Gastroesophageal sphincter (tissue), 3 donors: Measurements from ENCODE around the gene PRKN.

ENCODE experiments used
- CTCF ChIP-seq, 4 experiments: fragments of 200-600 bp in 2 of 4; fragments of 450-650 bp in 2 of 4; sonication (generic) in 1 of 4; IDR thresholded peaks; one replicate each; pipeline ENCODE4 v1.5.1; 2017 to 2019; ENCODE audit warnings: antibody characterized with exemption in 4 of 4, mild to moderate bottlenecking in 2 of 4, moderate library complexity in 2 of 4
- POLR2A ChIP-seq, 2 donors: fragments of 450-650 bp; IDR thresholded peaks; one replicate each; pipeline ENCODE4 v1.6.1; 2017; ENCODE audit warnings: antibody characterized with exemption in 2 of 2, mild to moderate bottlenecking in 2 of 2, moderate library complexity in 1 of 2

DNA sequence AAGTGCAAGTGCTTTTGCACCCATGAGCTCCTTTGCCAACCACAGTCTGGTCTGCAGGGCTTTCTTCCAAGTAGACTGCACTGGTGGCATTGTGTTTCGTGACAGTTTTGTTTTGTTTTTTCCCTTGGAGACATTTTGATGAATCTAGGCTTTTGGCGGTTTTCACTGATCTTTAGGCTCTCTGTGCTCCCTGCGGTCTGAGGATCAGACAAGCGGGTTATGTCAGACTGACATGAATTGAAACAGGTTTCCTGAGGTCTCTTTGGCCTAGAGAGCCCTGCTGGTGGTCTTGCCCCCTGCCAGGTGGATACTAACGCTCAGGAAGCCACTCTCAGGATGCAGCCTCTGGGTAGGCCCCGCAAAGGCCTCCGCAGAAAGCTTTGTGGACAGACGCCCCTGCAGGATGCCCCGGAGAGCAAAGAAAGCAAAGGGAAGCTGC is 898.3 kb downstream of the PRKN start:
- TF ChIP-seq POLR2A (IDR thresholded peaks at IDR 0.05) = no peak
- TF ChIP-seq CTCF (IDR thresholded peaks at IDR 0.05) = no peak
